K562 (cell line): Measurements from ENCODE around the gene SNX1. TPM values are rescaled to one million over a fixed set of nuclear protein-coding genes. Genes with fewer than 3 reads are reported as not detected.

Source experiments
- ATF1 ChIP-seq, 2 experiments: fragments of 450-650 bp in 1 of 2; IDR thresholded peaks; 2 replicates each; pipeline ENCODE4 v1.6.1; 2016; ENCODE audit warnings: missing compliant biosample characterization in 1 of 2, missing genetic modification characterization in 1 of 2
- CBFA2T2 ChIP-seq: fragments of 450-650 bp; conservative IDR thresholded peaks from 2 replicates; pipeline ENCODE4 v1.6.1; 2017; ENCODE audit warnings: mild to moderate bottlenecking
- CTCF ChIP-seq, 3 experiments: IDR thresholded peaks in 2 of 3; conservative IDR thresholded peaks in 1 of 3; 2 replicates each; pipeline ENCODE4 v1.5.1; 2011 to 2012; ENCODE audit warnings: low read length in 3 of 3, mild to moderate bottlenecking in 3 of 3, control low read depth in 2 of 3, improper control_type of control experiment in 1 of 3, inconsistent platforms in 1 of 3, low read depth in 1 of 3, mixed read lengths in 1 of 3, moderate library complexity in 1 of 3; ENCODE audit not compliant: insufficient read depth in 2 of 3
- DPF2 ChIP-seq: fragments of 450-650 bp; IDR thresholded peaks from 2 replicates; pipeline ENCODE4 v1.6.1; 2016
- L3MBTL2 ChIP-seq: fragments of 450-650 bp; IDR thresholded peaks from 2 replicates; pipeline ENCODE4 v1.6.1; 2016; ENCODE audit warnings: mild to moderate bottlenecking, moderate library complexity
- MECOM ChIP-seq: fragments of 250-450 bp; sonication (Bioruptor Pico); IDR thresholded peaks from 2 replicates; pipeline ENCODE4 v1.8.0; 2022; ENCODE audit warnings: inconsistent platforms
- NCOR1 ChIP-seq: fragments of 450-650 bp; IDR thresholded peaks from 2 replicates; pipeline ENCODE4 v1.6.1; 2016; ENCODE audit warnings: mild to moderate bottlenecking, moderate library complexity
- NEUROD1 ChIP-seq: fragments of 150-350 bp; IDR thresholded peaks from 2 replicates; pipeline ENCODE4 v1.6.1; 2014; ENCODE audit warnings: borderline replicate concordance, low read length, low read depth; ENCODE audit not compliant: partially characterized antibody
- NFIC ChIP-seq: fragments of 450-650 bp; IDR thresholded peaks from 2 replicates; pipeline ENCODE4 v1.6.1; 2017; ENCODE audit warnings: mild to moderate bottlenecking, inconsistent platforms
- POLR2A ChIP-seq: fragments of 450-650 bp; conservative IDR thresholded peaks from 2 replicates; pipeline ENCODE4 v1.6.1; 2016
- SMARCC2 ChIP-seq: fragments of 450-650 bp; IDR thresholded peaks from 2 replicates; pipeline ENCODE4 v1.6.1; 2017; ENCODE audit warnings: antibody characterized with exemption, moderate library complexity, mild to moderate bottlenecking, low read depth
- TAL1 ChIP-seq: fragments of 450-650 bp; IDR thresholded peaks from 2 replicates; pipeline ENCODE4 v1.6.1; 2016; ENCODE audit warnings: mild to moderate bottlenecking
- TBP ChIP-seq: optimal IDR thresholded peaks from 2 replicates; pipeline ENCODE3; 2011; ENCODE audit warnings: low read depth, low read length, improper control_type of control experiment
- TRIM28 ChIP-seq: fragments of 450-650 bp; IDR thresholded peaks from 2 replicates; pipeline ENCODE4 v1.6.1; 2017
- U2AF1 ChIP-seq: fragments of 200-400 bp; formaldehyde crosslinking; optimal IDR thresholded peaks from 2 replicates; pipeline ENCODE3; 2017; ENCODE audit warnings: mild to moderate bottlenecking, low read depth, low read length, moderate library complexity
- YY1 ChIP-seq, 3 experiments: IDR thresholded peaks; 2 replicates each; pipeline ENCODE4 v1.6.1; 2011; ENCODE audit warnings: low read length in 2 of 3, mild to moderate bottlenecking in 2 of 3, moderate library complexity in 2 of 3, borderline replicate concordance in 1 of 3, control low read depth in 1 of 3, low read depth in 1 of 3; ENCODE audit not compliant: insufficient read depth in 3 of 3, insufficient replicate concordance in 2 of 3, control insufficient read depth in 1 of 3, insufficient read length in 1 of 3; ENCODE audit errors: extremely low read depth in 1 of 3
- ZNF518B ChIP-seq: fragments of 250-450 bp; sonication (Bioruptor Pico); IDR thresholded peaks from 2 replicates; pipeline ENCODE4 v1.5.0; 2021; ENCODE audit warnings: mild to moderate bottlenecking, moderate library complexity
- ZNF592 ChIP-seq: fragments of 450-650 bp; IDR thresholded peaks from 2 replicates; pipeline ENCODE4 v1.6.1; 2017; ENCODE audit warnings: antibody characterized with exemption, mild to moderate bottlenecking
- polyA plus RNA-seq, 8 experiments: library from polyadenylated mRNA; depleted of rRNA in 4 of 8; stranded (reverse) in 5 of 8; unstranded in 3 of 8; fragments of >200 nt; fragmentation: Nextera tagmentation in 2 of 8; fragmentation: Illumina TruSeq in 1 of 8; extraction: Ambion mirVana in 2 of 8; extraction: Trizol in 1 of 8; gene quantifications; 2 replicates each; pipeline versions ENCODE4 v1.2.1 to v1.2.3, GENCODE V29; 2011 to 2014; ENCODE audit warnings: inconsistent platforms in 1 of 8, missing spikeins in 1 of 8
- total RNA-seq, 7 experiments: library from RNA; depleted of rRNA in 6 of 7; stranded (reverse); fragments of >200 nt in 6 of 7; fragmentation: Illumina TruSeq in 2 of 7; extraction: Trizol in 2 of 7; gene quantifications; 2 replicates each; pipeline versions ENCODE4 v1.2.1 to v1.2.3, GENCODE V29; 2011 to 2021; ENCODE audit warnings: low replicate concordance in 1 of 7

Gene SNX1
- total and polyA plus RNA-seq, 9 of the 15 experiments (the other 6 are each of a cell fraction or from before 2014, with no cell fraction given) = 11.0 to 105 (median 59.9) TPM

GRCh38 chr15:64146885-64147681 lies 51.3 kb downstream of the SNX1 start (continued):
- no peak for TF ChIP-seq ZNF518B (CRISPR knock-in tag)
- TF ChIP-seq ZNF592 = peak; percentile 64; the same call in 1 of the 2 replicates
- TF ChIP-seq ATF1 (CRISPR knock-in tag; IDR thresholded peaks at IDR 0.05) = no peak
- 0 out of 2 replicates have a peak, but pooled peaks have one; percentile 34 for TF ChIP-seq ATF1 (tag; IDR thresholded peaks at IDR 0.05)
- TF ChIP-seq CBFA2T2 = peak; percentile 56
- peak; percentile 36 for TF ChIP-seq TBP
- TF ChIP-seq DPF2 = peak; percentile 91
- TF ChIP-seq YY1 (IDR thresholded peaks at IDR 0.05; ENCODE audit: borderline replicate concordance in 1 of 3, control insufficient read depth in 1 of 3, extremely low read depth in 1 of 3, insufficient read depth in 3 of 3, insufficient read length in 1 of 3, insufficient replicate concordance in 2 of 3, low read depth in 1 of 3, low read length in 2 of 3) = peak in 1 of 3 experiments; percentile 17
- TF ChIP-seq TAL1 = peak; percentile 53; the same call in 1 of the 2 replicates
- no peak for TF ChIP-seq MECOM (CRISPR knock-in tag)
- TF ChIP-seq U2AF1 = no peak
- TF ChIP-seq NCOR1 = peak; percentile 72
- TF ChIP-seq CTCF (IDR thresholded peaks at IDR 0.05 in 2 of 3, conservative IDR thresholded peaks at IDR 0.05 in 1 of 3; ENCODE audit: insufficient read depth in 2 of 3, low read depth in 1 of 3, low read length in 3 of 3) = no peak
- TF ChIP-seq SMARCC2 = peak; percentile 48; the same call in 1 of the 2 replicates
- 0 out of 2 replicates have a peak, but pooled peaks have one; percentile 15 for TF ChIP-seq L3MBTL2
- peak; percentile 97 for TF ChIP-seq NFIC
- TF ChIP-seq POLR2A = peak; percentile 25; the same call in 1 of the 2 replicates
- peak; percentile 62 for TF ChIP-seq NEUROD1
- 0 out of 2 replicates have a peak, but pooled peaks have one; percentile 33 for TF ChIP-seq TRIM28
